Kidney (tissue), 14 donors: ENCODE measurements around the gene SLC35D2. TPM values are rescaled to one million over a fixed set of nuclear protein-coding genes. Genes with fewer than 3 reads are reported as not detected.
A peak's percentile ranks its signal among the peaks of the same experiment; 100 is the strongest.

ENCODE experiments used
- DNase-seq, 5 donors: peaks; one replicate each; pipeline ENCODE4 v3.0.0-alpha.2; 2013 to 2020
- FAIRE-seq: peaks from 2 replicates; lab custom pipeline; 2012; peaks lifted over from hg19 to GRCh38; lab: Jason Lieb, UNC
- H3K27ac ChIP-seq, 2 donors: one replicate each; pipeline ENCODE4 v1.7.0; 2013; ENCODE audit warnings: low read depth in 2 of 2, low read length in 2 of 2, inconsistent platforms in 1 of 2
- H3K27me3 ChIP-seq: one replicate; pipeline ENCODE4 v1.7.1; 2013; ENCODE audit warnings: low read length, inconsistent platforms; ENCODE audit not compliant: control insufficient read depth, insufficient read depth
- H3K36me3 ChIP-seq, 3 donors: one replicate each; pipeline versions ENCODE4 v1.7.0 to v1.7.1; 2013; ENCODE audit warnings: low read length in 3 of 3, control low read depth in 1 of 3, inconsistent platforms in 1 of 3; ENCODE audit not compliant: insufficient read depth in 3 of 3, control insufficient read depth in 2 of 3
- H3K4me1 ChIP-seq, 3 donors: one replicate each; pipeline versions ENCODE4 v1.7.0 to v1.7.1; 2013; ENCODE audit warnings: low read length in 3 of 3, inconsistent platforms in 1 of 3, low read depth in 1 of 3; ENCODE audit not compliant: control insufficient read depth in 2 of 3, insufficient read depth in 2 of 3
- H3K4me3 ChIP-seq, 3 donors: one replicate each; pipeline versions ENCODE4 v1.7.0 to v1.8.1; 2013; ENCODE audit warnings: low read length in 3 of 3, control low read depth in 1 of 3, inconsistent platforms in 1 of 3
- H3K9ac ChIP-seq, 3 donors: one replicate each; pipeline versions ENCODE4 v1.7.0 to v1.7.1; 2013; ENCODE audit warnings: low read length in 3 of 3, control low read depth in 1 of 3, inconsistent platforms in 1 of 3
- H3K9me3 ChIP-seq, 3 donors: one replicate each; pipeline versions ENCODE4 v1.7.0 to v1.7.1; 2013; ENCODE audit warnings: low read length in 3 of 3, control low read depth in 1 of 3, inconsistent platforms in 1 of 3; ENCODE audit not compliant: control insufficient read depth in 2 of 3, insufficient read depth in 1 of 3
- intact Hi-C: fragments of 100-400 bp; cut with DNase I; formaldehyde crosslinking; loops from one replicate; pipeline ENCODE4 v1.11.1; 2022
- polyA plus RNA-seq: library from polyadenylated mRNA; stranded (reverse); fragments of 350-450 nt; fragmentation: Illumina TruSeq; extraction: RNeasy Lipid Tissue Mini Kit (QIAGEN cat#74804); gene quantifications from one replicate; pipeline ENCODE4 v1.2.3, GENCODE V29; 2014; ENCODE audit warnings: low read depth, low replicate concordance; ENCODE audit not compliant: insufficient read depth
- total RNA-seq: library from RNA; stranded (reverse); fragmentation: NEBNext Ultra II Directional; extraction: Animal tissue kit (Norgen Biotek cat#: 25700); gene quantifications from one replicate; pipeline ENCODE4 v1.2.1, GENCODE V29; 2021
- TF ChIP-seq, protein P1 (sequence below): IDR thresholded peaks from 3 replicates; pipeline ENCODE4 v1.5.1; 2012; ENCODE audit warnings: mild to moderate bottlenecking, moderate library complexity, borderline replicate concordance; ENCODE audit not compliant: insufficient read depth; ENCODE audit errors: extremely low read depth
- donor health status: control.
- donor health status: control.
- donor health status: control.
- donor health status: control.
- donor health status: control.
- donor health status: DM: yes; HTN: yes; CAD: no.
- donor health status: Normal renal cell carcinoma (clear cell type).

Gene SLC35D2
- total and polyA plus RNA-seq, 2 donors from 2014 or later, result 27.7 to 46.1 TPM

DNA sequence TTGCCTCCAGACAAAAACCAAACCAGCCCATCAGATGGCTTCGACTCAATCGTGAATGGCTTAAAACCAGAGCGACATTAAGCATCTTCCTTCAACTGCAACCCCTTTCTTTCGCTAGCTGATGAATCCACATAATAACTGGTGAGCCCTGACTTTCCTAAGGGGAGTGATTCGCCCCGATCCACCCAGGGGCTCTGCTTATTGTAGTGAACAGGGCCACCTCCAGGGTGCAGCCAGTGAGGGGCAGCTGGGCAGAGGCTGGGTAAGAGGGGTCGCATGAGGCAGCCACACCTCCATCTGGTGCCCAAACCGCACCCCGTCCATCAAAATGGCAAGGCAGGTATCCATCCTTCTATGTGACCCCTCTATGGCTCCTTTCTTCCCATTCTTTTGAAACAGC lies 38.0 kb downstream of the SLC35D2 start:
- no peaks in the 10 kb centered on the region for H3K9me3 ChIP-seq
- H3K4me1 ChIP-seq, result no peaks in the 10 kb centered on the region
- TF ChIP-seq, protein P1, sequence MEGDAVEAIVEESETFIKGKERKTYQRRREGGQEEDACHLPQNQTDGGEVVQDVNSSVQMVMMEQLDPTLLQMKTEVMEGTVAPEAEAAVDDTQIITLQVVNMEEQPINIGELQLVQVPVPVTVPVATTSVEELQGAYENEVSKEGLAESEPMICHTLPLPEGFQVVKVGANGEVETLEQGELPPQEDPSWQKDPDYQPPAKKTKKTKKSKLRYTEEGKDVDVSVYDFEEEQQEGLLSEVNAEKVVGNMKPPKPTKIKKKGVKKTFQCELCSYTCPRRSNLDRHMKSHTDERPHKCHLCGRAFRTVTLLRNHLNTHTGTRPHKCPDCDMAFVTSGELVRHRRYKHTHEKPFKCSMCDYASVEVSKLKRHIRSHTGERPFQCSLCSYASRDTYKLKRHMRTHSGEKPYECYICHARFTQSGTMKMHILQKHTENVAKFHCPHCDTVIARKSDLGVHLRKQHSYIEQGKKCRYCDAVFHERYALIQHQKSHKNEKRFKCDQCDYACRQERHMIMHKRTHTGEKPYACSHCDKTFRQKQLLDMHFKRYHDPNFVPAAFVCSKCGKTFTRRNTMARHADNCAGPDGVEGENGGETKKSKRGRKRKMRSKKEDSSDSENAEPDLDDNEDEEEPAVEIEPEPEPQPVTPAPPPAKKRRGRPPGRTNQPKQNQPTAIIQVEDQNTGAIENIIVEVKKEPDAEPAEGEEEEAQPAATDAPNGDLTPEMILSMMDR, result no peak
- no peak for FAIRE-seq
- H3K36me3 ChIP-seq, result peaks cover 0 to 12% (median 3%) of the 10 kb centered on the region in 3 donors
- intact Hi-C loops, result no loop called here
- no peaks in the 10 kb centered on the region for H3K27me3 ChIP-seq
- DNase-seq, result no peak
- no peak overlapping the region for H3K4me3 ChIP-seq
- no peak overlapping the region for H3K9ac ChIP-seq
- no peak overlapping the region for H3K27ac ChIP-seq

DNA sequence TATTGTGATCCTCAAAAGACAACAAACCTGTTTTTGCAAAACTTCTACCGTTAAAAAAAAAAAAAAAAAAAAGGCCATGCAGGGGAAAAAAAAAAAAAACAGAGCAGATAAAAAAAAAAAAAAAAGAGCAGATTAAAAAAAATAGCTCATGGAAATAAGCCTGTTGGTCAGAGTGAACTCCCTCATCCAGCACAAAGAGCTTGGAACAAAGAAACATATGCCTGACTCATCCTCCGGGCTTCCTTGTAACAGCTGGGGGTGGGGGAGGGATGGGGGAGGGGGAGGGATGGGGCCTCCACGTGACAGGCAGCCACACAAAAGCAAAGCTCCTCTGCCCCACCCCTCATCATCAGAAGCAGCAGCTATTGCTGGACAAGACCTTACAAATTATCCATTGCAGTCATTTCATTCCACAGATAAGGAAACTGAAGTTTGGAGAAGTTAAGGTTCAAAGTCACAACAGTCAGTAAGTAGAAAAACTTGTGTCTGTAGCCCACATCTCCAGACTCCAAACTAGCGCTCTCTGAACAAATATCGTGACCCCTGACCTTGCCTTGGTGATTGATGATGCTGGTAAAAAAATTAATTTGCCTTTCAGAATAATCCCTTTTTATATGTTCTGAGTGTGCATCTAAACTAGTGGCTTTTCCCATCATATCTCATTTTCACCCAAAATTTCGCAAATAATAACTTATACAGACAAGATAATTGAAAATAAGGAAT lies 38.9 kb downstream of the SLC35D2 start:
- FAIRE-seq (no peak), DNase-seq (peak in 3 of 5 donors; percentile 35 to 47 (median 44))
- intact Hi-C loops, result no loop called here

DNA sequence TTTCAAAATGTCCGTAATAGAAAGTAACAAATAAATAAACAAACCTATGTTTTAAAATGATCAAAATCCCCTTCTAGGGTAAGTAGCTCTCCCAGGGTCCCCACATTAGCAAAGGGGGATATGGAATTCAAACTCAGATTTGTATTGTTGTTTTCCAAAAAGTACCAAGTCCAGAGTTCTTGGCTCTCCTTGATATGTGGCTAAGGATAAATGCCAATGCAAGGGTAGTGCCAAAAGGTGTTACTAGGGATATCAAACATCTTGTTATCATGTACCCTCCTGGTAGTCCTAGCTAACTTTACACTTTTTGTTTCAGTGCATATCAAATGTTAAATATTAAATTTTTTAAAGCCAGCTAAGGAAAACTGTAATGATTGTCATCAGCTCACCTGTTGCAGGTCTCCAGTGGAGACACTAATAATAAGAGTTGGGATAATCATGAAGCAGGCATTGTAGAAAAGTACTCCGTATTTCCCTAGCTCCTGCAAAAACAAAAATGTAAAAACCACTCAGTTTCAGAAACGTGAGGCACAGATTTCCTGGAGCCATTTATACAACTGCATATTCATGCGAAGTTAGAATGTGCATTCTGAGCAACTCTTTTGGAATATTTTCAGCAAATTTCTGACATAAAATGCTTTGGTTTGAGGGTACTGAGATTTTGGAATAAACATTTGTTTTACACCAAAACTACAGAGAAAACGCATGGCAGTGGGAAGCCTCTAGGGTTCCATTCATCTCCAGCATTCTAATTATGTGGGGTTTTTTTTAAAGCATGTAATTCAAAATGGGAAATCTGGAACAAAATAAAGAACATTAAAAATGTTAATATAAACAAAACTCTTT lies 39.8 kb downstream of the SLC35D2 start:
- Histone ChIP-seq H3K27me3 (no peaks in the 10 kb centered on the region), H3K27ac (no peak overlapping the region), H3K4me1 (no peaks in the 10 kb centered on the region), H3K9ac (no peak overlapping the region), H3K36me3 (peaks cover 0 to 10% (median 3%) of the 10 kb centered on the region in 3 donors), H3K4me3 (no peak overlapping the region), H3K9me3 (no peaks in the 10 kb centered on the region)
- intact Hi-C loops, result no loop called here
- TF ChIP-seq, protein P1, result no peak
- FAIRE-seq (no peak), DNase-seq (peak in 1 of 5 donors; percentile 16)

More for the DNA sequence above, 38.9 kb downstream of the SLC35D2 start:
- Histone ChIP-seq H3K27ac (no peak overlapping the region), H3K4me1 (no peaks in the 10 kb centered on the region), H3K36me3 (peaks cover 0 to 10% (median 3%) of the 10 kb centered on the region in 3 donors), H3K4me3 (no peak overlapping the region), H3K9me3 (no peaks in the 10 kb centered on the region), H3K9ac (no peak overlapping the region), H3K27me3 (no peaks in the 10 kb centered on the region)
- TF ChIP-seq, protein P1, result no peak
